ENCODE data around the gene LOXL1.

Gene LOXL1

DNA sequence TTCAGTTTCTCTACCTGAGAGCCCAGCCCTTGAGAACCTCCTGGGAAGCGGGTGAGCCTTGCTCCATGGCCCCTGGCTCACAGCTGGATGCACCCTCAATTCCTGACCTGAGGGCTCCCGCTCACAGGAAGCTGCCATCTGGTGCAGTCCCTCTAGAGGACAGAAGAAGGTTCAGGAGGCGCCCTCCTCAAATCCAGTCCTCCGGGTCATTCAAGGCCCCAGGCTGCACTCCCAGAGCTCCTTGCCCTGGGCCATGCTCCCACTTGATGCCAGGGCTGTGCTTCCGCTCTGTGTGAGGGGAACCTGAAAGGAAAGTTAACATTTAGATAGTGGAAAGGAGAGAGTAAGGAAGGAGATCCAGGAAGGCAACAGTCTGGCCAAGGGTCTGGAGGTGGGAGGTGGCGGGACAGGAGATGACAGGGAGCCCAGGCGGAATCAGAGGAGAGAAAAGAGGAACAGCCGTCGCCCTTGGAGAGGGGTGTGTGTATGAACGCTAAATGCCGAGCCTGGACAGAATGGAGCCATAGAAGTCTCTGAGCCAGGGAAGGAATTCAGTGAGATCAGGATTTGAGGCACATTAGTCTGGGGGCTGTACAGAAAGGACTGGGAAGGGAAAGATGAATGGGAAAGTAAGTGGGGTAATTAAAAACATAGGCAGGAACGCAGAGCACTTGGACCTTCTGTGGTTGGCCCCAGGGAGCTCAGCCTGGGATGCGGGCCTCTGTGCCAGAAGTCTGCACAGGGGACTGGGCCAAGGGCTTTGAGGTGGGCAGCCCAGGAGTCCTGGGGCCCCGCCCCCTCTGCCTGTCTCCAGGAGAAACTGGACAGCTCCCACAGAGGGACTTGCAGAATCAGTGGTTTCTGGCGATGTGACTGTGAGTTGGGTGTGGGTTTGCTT is 26.8 kb upstream of the LOXL1 start:
- no peaks in the 10 kb centered on the region for H3K4me1 ChIP-seq
- H3K9me3 ChIP-seq, result no peaks in the 10 kb centered on the region
- no peaks in the 10 kb centered on the region for H3K36me3 ChIP-seq
- H3K27me3 ChIP-seq, result no peaks in the 10 kb centered on the region
- TF ChIP-seq, protein P1, sequence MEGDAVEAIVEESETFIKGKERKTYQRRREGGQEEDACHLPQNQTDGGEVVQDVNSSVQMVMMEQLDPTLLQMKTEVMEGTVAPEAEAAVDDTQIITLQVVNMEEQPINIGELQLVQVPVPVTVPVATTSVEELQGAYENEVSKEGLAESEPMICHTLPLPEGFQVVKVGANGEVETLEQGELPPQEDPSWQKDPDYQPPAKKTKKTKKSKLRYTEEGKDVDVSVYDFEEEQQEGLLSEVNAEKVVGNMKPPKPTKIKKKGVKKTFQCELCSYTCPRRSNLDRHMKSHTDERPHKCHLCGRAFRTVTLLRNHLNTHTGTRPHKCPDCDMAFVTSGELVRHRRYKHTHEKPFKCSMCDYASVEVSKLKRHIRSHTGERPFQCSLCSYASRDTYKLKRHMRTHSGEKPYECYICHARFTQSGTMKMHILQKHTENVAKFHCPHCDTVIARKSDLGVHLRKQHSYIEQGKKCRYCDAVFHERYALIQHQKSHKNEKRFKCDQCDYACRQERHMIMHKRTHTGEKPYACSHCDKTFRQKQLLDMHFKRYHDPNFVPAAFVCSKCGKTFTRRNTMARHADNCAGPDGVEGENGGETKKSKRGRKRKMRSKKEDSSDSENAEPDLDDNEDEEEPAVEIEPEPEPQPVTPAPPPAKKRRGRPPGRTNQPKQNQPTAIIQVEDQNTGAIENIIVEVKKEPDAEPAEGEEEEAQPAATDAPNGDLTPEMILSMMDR (IDR thresholded peaks at IDR 0.05; ENCODE audit: low read depth, low read length), result no peak
- no peak for DNase-seq
- no peak overlapping the region for H3K4me3 ChIP-seq (ENCODE audit: low read depth, low read length)

DNA sequence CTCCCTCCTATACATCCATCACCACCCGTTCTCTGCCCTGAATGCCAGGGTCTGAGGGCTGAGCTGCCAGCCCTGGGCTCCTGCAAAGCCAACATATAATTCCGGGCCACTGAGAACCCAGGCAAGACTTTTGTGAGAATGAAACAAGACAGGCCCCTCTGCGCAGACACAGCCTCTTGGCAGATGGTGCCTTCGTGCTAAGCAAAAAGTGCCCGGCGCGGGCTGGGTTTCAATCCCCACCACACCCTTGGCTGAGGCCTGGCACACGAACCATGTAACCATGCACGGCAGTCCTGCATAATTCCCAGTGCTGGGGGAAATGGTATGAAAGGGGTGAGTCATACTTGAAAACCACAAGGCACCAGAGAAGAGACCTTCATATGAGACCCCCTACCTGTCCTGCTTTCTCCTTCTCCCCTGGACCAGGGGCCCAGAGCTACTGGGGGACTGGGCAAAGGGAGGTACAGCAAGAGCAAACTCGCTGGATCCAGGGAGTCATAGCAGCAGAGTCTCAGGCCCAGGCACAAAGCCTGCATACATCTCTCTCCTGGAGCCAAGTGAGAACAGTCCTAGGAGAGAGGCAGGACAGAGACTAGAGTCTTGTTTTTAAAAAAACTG is 26.1 kb upstream of the LOXL1 start:
- DNase-seq, result no peak
- Histone ChIP-seq H3K4me3 (ENCODE audit: low read depth, low read length) (no peak overlapping the region), H3K9me3 (no peaks in the 10 kb centered on the region), H3K4me1 (no peaks in the 10 kb centered on the region), H3K36me3 (no peaks in the 10 kb centered on the region), H3K27me3 (no peaks in the 10 kb centered on the region)
- TF ChIP-seq, protein P1 (IDR thresholded peaks at IDR 0.05; ENCODE audit: low read depth, low read length), result no peak

DNA sequence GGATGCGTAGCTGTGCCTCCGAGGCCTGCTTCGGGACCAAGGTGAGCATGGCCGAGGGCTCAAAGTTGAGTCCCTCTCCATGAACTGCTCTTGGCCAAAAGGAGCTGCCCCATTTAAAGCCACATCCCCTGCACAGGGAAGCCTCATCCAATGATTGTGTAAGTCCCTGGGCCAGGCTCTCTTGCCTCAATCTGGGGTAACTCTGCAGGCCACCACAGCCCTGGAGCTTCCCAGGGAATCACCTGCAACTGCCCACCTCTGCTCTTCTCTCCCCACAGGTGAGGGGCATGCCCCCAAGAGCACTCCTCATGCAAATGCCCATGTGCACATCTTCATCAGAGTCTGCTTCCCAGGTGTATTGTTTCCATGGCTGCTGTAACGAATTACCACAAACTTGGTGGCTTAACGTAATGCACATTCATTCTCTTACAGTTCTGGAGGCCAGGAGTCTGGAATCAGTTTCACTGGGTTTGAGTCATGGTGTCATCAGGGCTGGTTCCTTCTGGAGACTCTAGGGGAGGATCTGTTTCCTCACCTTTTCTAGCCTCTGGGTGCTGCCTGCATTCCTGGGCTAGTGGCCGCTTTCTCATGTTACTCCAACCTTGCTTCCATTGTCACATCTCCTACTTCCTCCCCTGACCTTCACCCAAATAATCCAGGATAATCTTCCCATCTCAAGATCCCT is 25.0 kb upstream of the LOXL1 start:
- TF ChIP-seq, protein P1 (IDR thresholded peaks at IDR 0.05; ENCODE audit: low read depth, low read length), result no peak
- Histone ChIP-seq H3K4me1 (no peaks in the 10 kb centered on the region), H3K4me3 (ENCODE audit: low read depth, low read length) (no peak overlapping the region), H3K27me3 (no peaks in the 10 kb centered on the region), H3K9me3 (no peaks in the 10 kb centered on the region), H3K36me3 (no peaks in the 10 kb centered on the region)
- DNase-seq, result no peak

DNA sequence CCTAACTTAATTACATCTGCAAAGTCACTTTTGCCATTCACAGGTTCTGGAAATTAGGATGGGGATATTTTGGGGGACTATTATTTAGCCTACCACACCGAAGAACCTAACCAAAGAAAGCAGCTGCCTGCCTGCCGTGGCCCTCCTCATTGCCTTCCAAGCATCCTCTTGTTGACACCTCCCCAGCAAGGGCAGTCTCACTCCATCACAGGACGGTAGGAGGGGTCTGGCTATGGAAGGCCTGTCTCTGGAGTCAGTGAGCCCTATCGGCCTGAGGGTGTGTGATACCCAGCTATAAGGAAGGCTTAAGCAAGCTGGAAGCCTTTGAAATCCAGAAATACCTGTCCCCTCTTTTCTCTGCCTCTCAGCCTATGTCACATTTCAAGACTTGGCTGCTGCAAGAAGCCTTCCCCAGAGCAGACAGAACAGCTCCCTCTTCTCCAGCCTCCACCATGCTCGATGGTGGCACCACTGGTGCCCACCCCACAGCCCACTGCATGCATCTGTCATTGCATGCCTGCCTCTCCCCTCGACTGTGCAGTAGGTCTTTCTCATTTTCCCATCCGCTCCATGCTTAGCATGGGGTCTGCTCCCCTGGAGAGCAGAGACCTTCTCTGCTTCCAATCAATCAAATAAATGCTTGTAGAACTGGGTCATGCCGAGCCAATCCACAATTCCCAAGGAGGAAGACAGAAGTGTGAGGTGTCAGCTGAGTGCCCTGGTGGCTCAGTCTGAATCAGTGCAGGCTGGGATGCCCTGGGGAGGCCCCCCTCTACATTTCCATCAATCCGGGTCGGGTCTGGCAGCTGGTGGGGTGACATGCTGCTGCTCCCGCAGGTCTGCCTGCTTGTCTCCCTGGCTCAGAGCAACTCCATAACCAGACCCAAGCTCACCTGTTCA is 23.9 kb upstream of the LOXL1 start:
- Histone ChIP-seq H3K27me3 (no peaks in the 10 kb centered on the region), H3K4me3 (ENCODE audit: low read depth, low read length) (no peak overlapping the region), H3K4me1 (no peaks in the 10 kb centered on the region), H3K9me3 (no peaks in the 10 kb centered on the region), H3K36me3 (no peaks in the 10 kb centered on the region)
- DNase-seq, result no peak
- TF ChIP-seq, protein P1 (IDR thresholded peaks at IDR 0.05; ENCODE audit: low read depth, low read length), result no peak

DNA sequence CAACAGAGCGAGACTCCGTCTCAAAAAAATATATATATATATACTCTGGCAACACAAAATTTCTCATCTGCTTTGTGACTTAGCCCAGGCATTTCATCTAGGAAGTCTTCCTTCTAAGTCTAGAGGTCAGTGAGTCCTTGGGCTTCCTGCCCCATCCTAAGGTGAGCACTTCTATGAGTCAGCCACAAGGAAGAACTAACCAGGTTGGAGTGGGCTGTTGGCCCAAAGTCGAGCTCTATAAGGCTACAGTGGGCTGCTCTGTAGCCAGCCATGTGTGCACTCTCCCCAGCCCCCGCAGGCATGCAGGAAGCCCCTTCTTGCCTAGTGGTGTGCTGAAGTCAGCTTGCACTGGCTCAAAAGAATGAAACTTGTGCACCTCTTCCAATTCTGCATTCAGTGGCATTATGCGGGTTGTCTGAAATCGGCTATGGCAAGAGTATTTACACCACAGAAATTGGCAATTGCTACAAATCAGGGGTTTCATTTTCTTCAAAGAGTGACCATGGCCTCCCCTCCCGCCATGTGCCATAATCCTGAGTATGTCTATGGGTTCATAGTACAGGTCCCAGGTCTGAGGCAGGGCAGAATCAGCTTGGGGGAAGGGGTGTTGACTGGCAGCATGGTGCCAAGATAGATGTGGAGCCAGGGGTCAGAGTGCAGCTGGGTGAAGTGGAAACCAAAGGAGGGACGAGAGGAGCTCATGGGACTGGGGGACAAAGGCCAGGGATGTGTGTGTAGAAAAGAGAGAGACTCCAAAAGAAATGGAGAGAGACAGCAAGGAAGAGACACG is 22.0 kb upstream of the LOXL1 start:
- TF ChIP-seq, protein P1 (IDR thresholded peaks at IDR 0.05; ENCODE audit: low read depth, low read length), result no peak
- Histone ChIP-seq H3K9me3 (no peaks in the 10 kb centered on the region), H3K4me3 (ENCODE audit: low read depth, low read length) (no peak overlapping the region), H3K4me1 (no peaks in the 10 kb centered on the region), H3K27me3 (no peaks in the 10 kb centered on the region), H3K36me3 (no peaks in the 10 kb centered on the region)
- DNase-seq, result no peak

All from BE2C (cell line).